ENCODE measurements around the gene CAND1. TPM values are rescaled to one million over a fixed set of nuclear protein-coding genes. Genes with fewer than 3 reads are reported as not detected.

Gene CAND1
- total RNA-seq, 1 experiment from 2014 or later: 230 TPM

GRCh38 chr12:67356380-67356774, 87.2 kb downstream of the CAND1 start:
- Histone ChIP-seq H3K56ac (ENCODE audit: insufficient read length, low read depth, low read length) (no peak overlapping the region), H3K23ac (ENCODE audit: insufficient read length, low read depth, low read length) (no peak overlapping the region), H4K20me1 (ENCODE audit: control insufficient read depth, insufficient read depth, insufficient read length) (no peaks in the 10 kb centered on the region), H2BK15ac (ENCODE audit: low read depth, low read length) (no peak overlapping the region), H2AK5ac (ENCODE audit: insufficient read length, low read length) (no peak overlapping the region), H3K18ac (ENCODE audit: insufficient read length, low read depth, low read length) (no peak overlapping the region), H3T11ph (ENCODE audit: low read length) (no peak overlapping the region), H3K79me1 (ENCODE audit: insufficient read depth, low read depth, low read length, poor library complexity, severe bottlenecking) (no peaks in the 10 kb centered on the region), H3K23me2 (ENCODE audit: insufficient read length, low read depth, low read length, poor library complexity, severe bottlenecking) (no peaks in the 10 kb centered on the region), H3K9ac (ENCODE audit: extremely low read depth, insufficient read length, low read length) (no peak overlapping the region), H4K5ac (ENCODE audit: insufficient read length, low read depth, low read length) (no peak overlapping the region), H2BK12ac (ENCODE audit: insufficient read length, low read depth, low read length) (no peak overlapping the region), H2BK5ac (ENCODE audit: insufficient read length, low read length) (no peak overlapping the region), H3K4me1 (ENCODE audit: insufficient read depth, low read length) (no peaks in the 10 kb centered on the region), H3K4me2 (ENCODE audit: insufficient read depth, insufficient read length, low read length) (no peak overlapping the region), H3K14ac (ENCODE audit: insufficient read depth, low read length) (no peak overlapping the region), H4K8ac (replicated peaks; ENCODE audit: insufficient read length, low read depth, low read length) (no peak overlapping the region), H4K91ac (ENCODE audit: insufficient read length, low read depth, low read length) (no peak overlapping the region), H3K4ac (ENCODE audit: low read depth, low read length) (no peak overlapping the region), H3K79me2 (ENCODE audit: insufficient read depth, low read length) (no peaks in the 10 kb centered on the region), H3K27me3 (ENCODE audit: insufficient read depth, low read length) (no peaks in the 10 kb centered on the region), H2BK120ac (ENCODE audit: low read depth, low read length, poor library complexity, severe bottlenecking) (no peak overlapping the region), H2BK20ac (ENCODE audit: low read depth, low read length, poor library complexity, severe bottlenecking) (no peak overlapping the region), H3K27ac (ENCODE audit: insufficient read length, low read depth, low read length) (no peak overlapping the region), H2AFZ (ENCODE audit: low read length) (no peak overlapping the region), H3K9me3 (ENCODE audit: control insufficient read depth, low read depth, low read length) (no peaks in the 10 kb centered on the region)
- peaks cover 0 to 3% (median 0%) of the 10 kb centered on the region in 3 experiments; a peak in 1 of 7 replicates for H3K36me3 Mint-ChIP-seq (ENCODE audit: insufficient read depth in 1 of 3, low read depth in 3 of 3)
- peaks cover 13 to 22% of the 10 kb centered on the region in 2 experiments for H3K4me1 Mint-ChIP-seq
- no peak overlapping the region for H3K27ac Mint-ChIP-seq
- no peak overlapping the region for H3K4me3 Mint-ChIP-seq
- WGBS (ENCODE audit: extremely low coverage, insufficient read length, low lambda C conversion rate): no CpG with 5 or more reads among the region's 1 CpG
- DNase-seq: no peak
- TF ChIP-seq, protein P1, sequence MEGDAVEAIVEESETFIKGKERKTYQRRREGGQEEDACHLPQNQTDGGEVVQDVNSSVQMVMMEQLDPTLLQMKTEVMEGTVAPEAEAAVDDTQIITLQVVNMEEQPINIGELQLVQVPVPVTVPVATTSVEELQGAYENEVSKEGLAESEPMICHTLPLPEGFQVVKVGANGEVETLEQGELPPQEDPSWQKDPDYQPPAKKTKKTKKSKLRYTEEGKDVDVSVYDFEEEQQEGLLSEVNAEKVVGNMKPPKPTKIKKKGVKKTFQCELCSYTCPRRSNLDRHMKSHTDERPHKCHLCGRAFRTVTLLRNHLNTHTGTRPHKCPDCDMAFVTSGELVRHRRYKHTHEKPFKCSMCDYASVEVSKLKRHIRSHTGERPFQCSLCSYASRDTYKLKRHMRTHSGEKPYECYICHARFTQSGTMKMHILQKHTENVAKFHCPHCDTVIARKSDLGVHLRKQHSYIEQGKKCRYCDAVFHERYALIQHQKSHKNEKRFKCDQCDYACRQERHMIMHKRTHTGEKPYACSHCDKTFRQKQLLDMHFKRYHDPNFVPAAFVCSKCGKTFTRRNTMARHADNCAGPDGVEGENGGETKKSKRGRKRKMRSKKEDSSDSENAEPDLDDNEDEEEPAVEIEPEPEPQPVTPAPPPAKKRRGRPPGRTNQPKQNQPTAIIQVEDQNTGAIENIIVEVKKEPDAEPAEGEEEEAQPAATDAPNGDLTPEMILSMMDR (conservative IDR thresholded peaks at IDR 0.05): no peak
- H3K9me3 Mint-ChIP-seq: 0 out of 5 replicates have a peak, but pooled peaks cover 0 to 2% of the 10 kb centered on the region in 2 experiments
- H3K27me3 Mint-ChIP-seq (ENCODE audit: low read depth): no peaks in the 10 kb centered on the region

All from H9 (cell line).